ENCODE results near the gene SLC13A3.

The SLC13A3 gene

GRCh38 chr20:46582648-46583047 is 68.6 kb downstream of the SLC13A3 start:
- H3K27ac ChIP-seq (ENCODE audit: low read length), result no peak overlapping the region
- H3K4me1 ChIP-seq (ENCODE audit: control insufficient read depth in 1 of 2, insufficient read depth in 2 of 2, low read length in 2 of 2), result no peaks in the 10 kb centered on the region
- H3K9me3 ChIP-seq (ENCODE audit: control insufficient read depth in 1 of 2, low read length in 2 of 2), result no peaks in the 10 kb centered on the region
- no peaks in the 10 kb centered on the region for H3K36me3 ChIP-seq (ENCODE audit: control insufficient read depth in 1 of 2, insufficient read depth in 2 of 2, low read length in 2 of 2)
- no peaks in the 10 kb centered on the region for H3K27me3 ChIP-seq (ENCODE audit: low read depth, low read length)
- H3K4me3 ChIP-seq (ENCODE audit: low read depth in 1 of 2, low read length in 2 of 2), result no peak overlapping the region

GRCh38 chr20:46581391-46581790 is 69.9 kb downstream of the SLC13A3 start:
- Histone ChIP-seq H3K27ac (ENCODE audit: low read length) (no peak overlapping the region), H3K36me3 (ENCODE audit: control insufficient read depth in 1 of 2, insufficient read depth in 2 of 2, low read length in 2 of 2) (no peaks in the 10 kb centered on the region), H3K4me1 (ENCODE audit: control insufficient read depth in 1 of 2, insufficient read depth in 2 of 2, low read length in 2 of 2) (no peaks in the 10 kb centered on the region), H3K9me3 (ENCODE audit: control insufficient read depth in 1 of 2, low read length in 2 of 2) (no peaks in the 10 kb centered on the region), H3K27me3 (ENCODE audit: low read depth, low read length) (no peaks in the 10 kb centered on the region), H3K4me3 (ENCODE audit: low read depth in 1 of 2, low read length in 2 of 2) (no peak overlapping the region)

- Histone ChIP-seq H3K4me3 (ENCODE audit: low read depth in 1 of 2, low read length in 2 of 2) (no peak overlapping the region), H3K27me3 (ENCODE audit: low read depth, low read length) (no peaks in the 10 kb centered on the region), H3K4me1 (ENCODE audit: control insufficient read depth in 1 of 2, insufficient read depth in 2 of 2, low read length in 2 of 2) (no peaks in the 10 kb centered on the region), H3K9me3 (ENCODE audit: control insufficient read depth in 1 of 2, low read length in 2 of 2) (no peaks in the 10 kb centered on the region), H3K27ac (ENCODE audit: low read length) (no peak overlapping the region), H3K36me3 (ENCODE audit: control insufficient read depth in 1 of 2, insufficient read depth in 2 of 2, low read length in 2 of 2) (no peaks in the 10 kb centered on the region)
Observed at GRCh38 chr20:46580613-46581205, 70.5 kb downstream of the SLC13A3 start.

GRCh38 chr20:46578745-46579144 is 72.5 kb downstream of the SLC13A3 start:
- Histone ChIP-seq H3K27me3 (ENCODE audit: low read depth, low read length) (no peaks in the 10 kb centered on the region), H3K27ac (ENCODE audit: low read length) (no peak overlapping the region), H3K36me3 (ENCODE audit: control insufficient read depth in 1 of 2, insufficient read depth in 2 of 2, low read length in 2 of 2) (no peaks in the 10 kb centered on the region), H3K4me3 (ENCODE audit: low read depth in 1 of 2, low read length in 2 of 2) (no peak overlapping the region), H3K4me1 (ENCODE audit: control insufficient read depth in 1 of 2, insufficient read depth in 2 of 2, low read length in 2 of 2) (no peaks in the 10 kb centered on the region), H3K9me3 (ENCODE audit: control insufficient read depth in 1 of 2, low read length in 2 of 2) (no peaks in the 10 kb centered on the region)

GRCh38 chr20:46576774-46577395 is 74.4 kb downstream of the SLC13A3 start:
- no peaks in the 10 kb centered on the region for H3K9me3 ChIP-seq (ENCODE audit: control insufficient read depth in 1 of 2, low read length in 2 of 2)
- H3K27me3 ChIP-seq (ENCODE audit: low read depth, low read length), result no peaks in the 10 kb centered on the region
- H3K27ac ChIP-seq (ENCODE audit: low read length), result no peak overlapping the region
- H3K4me3 ChIP-seq (ENCODE audit: low read depth in 1 of 2, low read length in 2 of 2), result no peak overlapping the region
- H3K4me1 ChIP-seq (ENCODE audit: control insufficient read depth in 1 of 2, insufficient read depth in 2 of 2, low read length in 2 of 2), result peaks cover 0 to 4% of the 10 kb centered on the region in 2 donors
- no peaks in the 10 kb centered on the region for H3K36me3 ChIP-seq (ENCODE audit: control insufficient read depth in 1 of 2, insufficient read depth in 2 of 2, low read length in 2 of 2)

- Histone ChIP-seq H3K36me3 (ENCODE audit: control insufficient read depth in 1 of 2, insufficient read depth in 2 of 2, low read length in 2 of 2) (no peaks in the 10 kb centered on the region), H3K4me3 (ENCODE audit: low read depth in 1 of 2, low read length in 2 of 2) (no peak overlapping the region), H3K27ac (ENCODE audit: low read length) (no peak overlapping the region), H3K9me3 (ENCODE audit: control insufficient read depth in 1 of 2, low read length in 2 of 2) (no peaks in the 10 kb centered on the region), H3K4me1 (ENCODE audit: control insufficient read depth in 1 of 2, insufficient read depth in 2 of 2, low read length in 2 of 2) (peaks cover 0 to 5% of the 10 kb centered on the region in 2 donors), H3K27me3 (ENCODE audit: low read depth, low read length) (no peaks in the 10 kb centered on the region)
Observed at GRCh38 chr20:46575937-46576461, 75.3 kb downstream of the SLC13A3 start.

- Histone ChIP-seq H3K4me3 (ENCODE audit: low read depth in 1 of 2, low read length in 2 of 2) (no peak overlapping the region), H3K27ac (ENCODE audit: low read length) (no peak overlapping the region), H3K4me1 (ENCODE audit: control insufficient read depth in 1 of 2, insufficient read depth in 2 of 2, low read length in 2 of 2) (peaks cover 0 to 5% of the 10 kb centered on the region in 2 donors), H3K9me3 (ENCODE audit: control insufficient read depth in 1 of 2, low read length in 2 of 2) (no peaks in the 10 kb centered on the region), H3K36me3 (ENCODE audit: control insufficient read depth in 1 of 2, insufficient read depth in 2 of 2, low read length in 2 of 2) (no peaks in the 10 kb centered on the region), H3K27me3 (ENCODE audit: low read depth, low read length) (no peaks in the 10 kb centered on the region)
Observed at GRCh38 chr20:46575394-46575793, 75.9 kb downstream of the SLC13A3 start.

- Histone ChIP-seq H3K9me3 (ENCODE audit: control insufficient read depth in 1 of 2, low read length in 2 of 2) (no peaks in the 10 kb centered on the region), H3K4me1 (ENCODE audit: control insufficient read depth in 1 of 2, insufficient read depth in 2 of 2, low read length in 2 of 2) (peaks cover 0 to 9% of the 10 kb centered on the region in 2 donors)
Observed at GRCh38 chr20:46573788-46574584, 77.3 kb downstream of the SLC13A3 start.

GRCh38 chr20:46573234-46573633 is 78.0 kb downstream of the SLC13A3 start:
- H3K27me3 ChIP-seq (ENCODE audit: low read depth, low read length), result no peaks in the 10 kb centered on the region
- no peaks in the 10 kb centered on the region for H3K36me3 ChIP-seq (ENCODE audit: control insufficient read depth in 1 of 2, insufficient read depth in 2 of 2, low read length in 2 of 2)
- H3K27ac ChIP-seq (ENCODE audit: low read length), result no peak overlapping the region
- H3K4me3 ChIP-seq (ENCODE audit: low read depth in 1 of 2, low read length in 2 of 2), result no peak overlapping the region
- H3K9me3 ChIP-seq (ENCODE audit: control insufficient read depth in 1 of 2, low read length in 2 of 2), result no peaks in the 10 kb centered on the region
- H3K4me1 ChIP-seq (ENCODE audit: control insufficient read depth in 1 of 2, insufficient read depth in 2 of 2, low read length in 2 of 2), result peaks cover 0 to 16% of the 10 kb centered on the region in 2 donors

More at GRCh38 chr20:46573788-46574584, 77.3 kb downstream of the SLC13A3 start:
- no peak overlapping the region for H3K4me3 ChIP-seq (ENCODE audit: low read depth in 1 of 2, low read length in 2 of 2)
- H3K27me3 ChIP-seq (ENCODE audit: low read depth, low read length), result no peaks in the 10 kb centered on the region
- H3K27ac ChIP-seq (ENCODE audit: low read length), result no peak overlapping the region
- H3K36me3 ChIP-seq (ENCODE audit: control insufficient read depth in 1 of 2, insufficient read depth in 2 of 2, low read length in 2 of 2), result no peaks in the 10 kb centered on the region

- no peaks in the 10 kb centered on the region for H3K27me3 ChIP-seq (ENCODE audit: low read depth, low read length)
Observed at GRCh38 chr20:46572790-46573189, 78.5 kb downstream of the SLC13A3 start.

GRCh38 chr20:46572153-46572552 is 79.1 kb downstream of the SLC13A3 start:
- H3K4me3 ChIP-seq (ENCODE audit: low read depth in 1 of 2, low read length in 2 of 2), result no peak overlapping the region
- no peaks in the 10 kb centered on the region for H3K27me3 ChIP-seq (ENCODE audit: low read depth, low read length)
- no peak overlapping the region for H3K27ac ChIP-seq (ENCODE audit: low read length)
- H3K9me3 ChIP-seq (ENCODE audit: control insufficient read depth in 1 of 2, low read length in 2 of 2), result no peaks in the 10 kb centered on the region
- H3K4me1 ChIP-seq (ENCODE audit: control insufficient read depth in 1 of 2, insufficient read depth in 2 of 2, low read length in 2 of 2), result peaks cover 0 to 16% of the 10 kb centered on the region in 2 donors
- no peaks in the 10 kb centered on the region for H3K36me3 ChIP-seq (ENCODE audit: control insufficient read depth in 1 of 2, insufficient read depth in 2 of 2, low read length in 2 of 2)

More at GRCh38 chr20:46572790-46573189, 78.5 kb downstream of the SLC13A3 start:
- Histone ChIP-seq H3K4me3 (ENCODE audit: low read depth in 1 of 2, low read length in 2 of 2) (no peak overlapping the region), H3K27ac (ENCODE audit: low read length) (no peak overlapping the region), H3K4me1 (ENCODE audit: control insufficient read depth in 1 of 2, insufficient read depth in 2 of 2, low read length in 2 of 2) (peaks cover 0 to 16% of the 10 kb centered on the region in 2 donors), H3K36me3 (ENCODE audit: control insufficient read depth in 1 of 2, insufficient read depth in 2 of 2, low read length in 2 of 2) (no peaks in the 10 kb centered on the region), H3K9me3 (ENCODE audit: control insufficient read depth in 1 of 2, low read length in 2 of 2) (no peaks in the 10 kb centered on the region)

All from muscle layer of duodenum (tissue), 2 donors.